ENCODE data around the gene ZNF536.

DNA sequence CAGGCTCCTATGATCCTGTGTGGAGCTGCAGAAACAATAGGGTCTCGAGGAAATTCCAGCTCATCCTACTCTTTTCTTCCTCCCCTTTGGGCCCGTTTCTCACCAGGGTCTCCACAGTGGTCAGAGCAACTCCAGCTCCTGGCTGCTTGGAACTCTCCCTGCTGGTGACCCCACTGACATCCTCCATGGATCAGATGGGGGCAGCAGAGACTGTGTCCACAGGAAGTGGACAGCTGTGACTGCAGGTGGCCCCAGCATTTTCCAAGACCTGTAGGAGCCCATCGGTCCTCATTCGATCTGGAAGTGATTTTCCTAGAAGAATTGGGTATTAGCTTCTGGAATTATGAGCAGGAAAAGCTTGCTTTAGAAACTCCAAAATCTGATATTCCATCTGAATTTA, 208.5 kb downstream of the ZNF536 start:
- TF ChIP-seq, protein P1, sequence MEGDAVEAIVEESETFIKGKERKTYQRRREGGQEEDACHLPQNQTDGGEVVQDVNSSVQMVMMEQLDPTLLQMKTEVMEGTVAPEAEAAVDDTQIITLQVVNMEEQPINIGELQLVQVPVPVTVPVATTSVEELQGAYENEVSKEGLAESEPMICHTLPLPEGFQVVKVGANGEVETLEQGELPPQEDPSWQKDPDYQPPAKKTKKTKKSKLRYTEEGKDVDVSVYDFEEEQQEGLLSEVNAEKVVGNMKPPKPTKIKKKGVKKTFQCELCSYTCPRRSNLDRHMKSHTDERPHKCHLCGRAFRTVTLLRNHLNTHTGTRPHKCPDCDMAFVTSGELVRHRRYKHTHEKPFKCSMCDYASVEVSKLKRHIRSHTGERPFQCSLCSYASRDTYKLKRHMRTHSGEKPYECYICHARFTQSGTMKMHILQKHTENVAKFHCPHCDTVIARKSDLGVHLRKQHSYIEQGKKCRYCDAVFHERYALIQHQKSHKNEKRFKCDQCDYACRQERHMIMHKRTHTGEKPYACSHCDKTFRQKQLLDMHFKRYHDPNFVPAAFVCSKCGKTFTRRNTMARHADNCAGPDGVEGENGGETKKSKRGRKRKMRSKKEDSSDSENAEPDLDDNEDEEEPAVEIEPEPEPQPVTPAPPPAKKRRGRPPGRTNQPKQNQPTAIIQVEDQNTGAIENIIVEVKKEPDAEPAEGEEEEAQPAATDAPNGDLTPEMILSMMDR (IDR thresholded peaks at IDR 0.05; ENCODE audit: low read depth, low read length): no peak
- no peak for TF ChIP-seq EZH2phosphoT487 (IDR thresholded peaks at IDR 0.05; ENCODE audit: low read depth)

Measured in OCI-LY3 (cell line).